Thoracic aorta (tissue), 2 donors: Measurements from ENCODE around the gene MAP1S. TPM values are rescaled to one million over a fixed set of nuclear protein-coding genes. Genes with fewer than 3 reads are reported as not detected.
"Not testable (repeated sequence)": the region's sequence is repeated elsewhere in the genome, so short reads cannot be mapped to it uniquely, and the experiment has no call there.

ENCODE experiments used
- ATAC-seq: fragments of 150-250 bp; one replicate; pipeline ENCODE4 v1.8.0; 2017; ENCODE audit warnings: low read depth; ENCODE audit not compliant: insufficient number of reproducible peaks, low FRiP score
- DNase-seq: peaks from one replicate; pipeline ENCODE4 v3.0.0-alpha.2; 2020; ENCODE audit warnings: low spot score
- H3K27ac ChIP-seq, 2 donors: fragments of 200-600 bp; sonication (generic); 1 replicate in 1 of 2; 2 replicates in 1 of 2; pipeline ENCODE4 v1.5.1; 2016; ENCODE audit warnings: mild to moderate bottlenecking in 2 of 2, moderate library complexity in 2 of 2
- H3K27me3 ChIP-seq: fragments of 200-600 bp; sonication (generic); replicated peaks from 2 replicates; pipeline ENCODE4 v1.6.0; 2016; ENCODE audit warnings: mild to moderate bottlenecking; ENCODE audit not compliant: insufficient read depth
- H3K36me3 ChIP-seq: fragments of 200-600 bp; sonication (generic); one replicate; pipeline ENCODE4 v1.5.1; 2016
- H3K4me1 ChIP-seq, 2 donors: fragments of 200-600 bp; sonication (generic); 1 replicate in 1 of 2; 2 replicates in 1 of 2; pipeline versions ENCODE4 v1.5.1 to v1.6.0; 2016; ENCODE audit warnings: low read depth in 2 of 2, mild to moderate bottlenecking in 1 of 2; ENCODE audit not compliant: control insufficient read depth in 1 of 2
- H3K4me3 ChIP-seq: fragments of 200-600 bp; sonication (generic); 2 replicates; pipeline ENCODE4 v1.5.1; 2016; ENCODE audit warnings: mild to moderate bottlenecking
- H3K9me3 ChIP-seq: fragments of 200-600 bp; sonication (generic); 2 replicates; pipeline ENCODE4 v1.5.1; 2016
- CTCF ChIP-seq: fragments of 200-600 bp; sonication (generic); IDR thresholded peaks from one replicate; pipeline ENCODE4 v1.5.1; 2019; ENCODE audit warnings: antibody characterized with exemption
- total RNA-seq, 2 donors: library from RNA; depleted of rRNA; stranded (reverse); fragments of >200 nt; gene quantifications; one replicate each; pipeline versions ENCODE4 v1.1.0 to v1.2.3, GENCODE V29; 2016

MAP1S gene
- total RNA-seq, 2 donors from 2014 or later: 31.7 to 42.9 TPM

- Histone ChIP-seq H3K4me1 (peaks cover 0 to 6% of the 10 kb centered on the region in 2 donors), H3K4me3 (no peak overlapping the region), H3K27ac (no peak overlapping the region), H3K36me3 (no peaks in the 10 kb centered on the region), H3K9me3 (no peaks in the 10 kb centered on the region), H3K27me3 (peaks cover 12% of the 10 kb centered on the region)
- no peak for TF ChIP-seq CTCF
- DNase-seq (no peak), ATAC-seq (no peak)
These were observed 61.5 kb downstream of the MAP1S start for GRCh38 chr19:17780781-17781180.

- DNase-seq, ATAC-seq, H3K4me1 ChIP-seq, H3K27me3 ChIP-seq, H3K4me3 ChIP-seq, H3K9me3 ChIP-seq, H3K36me3 ChIP-seq, H3K27ac ChIP-seq: not testable (repeated sequence)
These were observed 64.4 kb downstream of the MAP1S start for GRCh38 chr19:17783721-17784120.

Other genes starting within 250 kb of the MAP1S start
- gene SLC27A1, start 249.0 kb upstream of the MAP1S start, total RNA-seq: 10 to 100 TPM; 29.1 to 36.4 TPM
- gene PGLS, start 207.8 kb upstream of the MAP1S start, total RNA-seq: 10 to 100 TPM; 67.4 to 92.9 TPM
- 10 to 100 TPM; 73.7 to 94.1 TPM for gene COLGALT1, start 163.8 kb upstream of the MAP1S start, total RNA-seq
- gene UNC13A, start 31.1 kb upstream of the MAP1S start, total RNA-seq: 1 to 10 TPM; 2.1 to 7.7 TPM
- 1 to 10 TPM; 8.5 to 8.9 TPM for gene FCHO1, start 32.0 kb downstream of the MAP1S start, total RNA-seq
- 1 to 10 TPM in 1 of 2 donors, not detected in 1; 2.3 TPM for gene B3GNT3, start 75.7 kb downstream of the MAP1S start, total RNA-seq
- gene INSL3, start 102.0 kb downstream of the MAP1S start, total RNA-seq: not detected
- gene JAK3, start 128.5 kb downstream of the MAP1S start, total RNA-seq: 10 to 100 TPM; 12.7 to 35.8 TPM
- 100 to 1,000 TPM; 718 to 766 TPM for gene RPL18A, start 140.4 kb downstream of the MAP1S start, total RNA-seq
- gene SLC5A5, start 152.5 kb downstream of the MAP1S start, total RNA-seq: not detected
- gene CCDC124, start 213.5 kb downstream of the MAP1S start, total RNA-seq: 10 to 100 TPM; 44.1 to 60.8 TPM
- under 1 TPM in 1 of 2 donors, not detected in 1; 0.99 TPM for gene KCNN1, start 247.6 kb downstream of the MAP1S start, total RNA-seq